Activated CD4-positive, alpha-beta T cell treated with anti-CD3 and anti-CD28 coated beads, Interleukin-2, amount 10 ng/mL, durations not matched to agents 24 days and 14 days (primary cell): Measurements from ENCODE around the gene DCN. TPM values are rescaled to one million over a fixed set of nuclear protein-coding genes. Genes with fewer than 3 reads are reported as not detected.

Experiments
- DNase-seq: peaks from one replicate; pipeline ENCODE4 v3.0.0; 2022
- H3K27ac Mint-ChIP-seq: one replicate; pipeline ENCODE4 v1.8.0; 2022; ENCODE audit warnings: mild to moderate bottlenecking, mixed read lengths
- H3K27me3 Mint-ChIP-seq: one replicate; pipeline ENCODE4 v1.8.0; 2022; ENCODE audit warnings: mixed read lengths
- H3K36me3 Mint-ChIP-seq: one replicate; pipeline ENCODE4 v1.8.0; 2022; ENCODE audit warnings: low read depth, mild to moderate bottlenecking, mixed read lengths
- H3K4me1 Mint-ChIP-seq: one replicate; pipeline ENCODE4 v1.8.0; 2021; ENCODE audit warnings: mixed read lengths
- H3K4me3 Mint-ChIP-seq: one replicate; pipeline ENCODE4 v1.8.0; 2022; ENCODE audit warnings: mild to moderate bottlenecking, moderate library complexity, mixed read lengths
- H3K9me3 Mint-ChIP-seq: one replicate; pipeline ENCODE4 v1.8.0; 2021; ENCODE audit warnings: mixed read lengths
- intact Hi-C: fragments of 100-400 bp; cut with micrococcal nuclease; formaldehyde crosslinking; loops from one replicate; pipeline ENCODE4 v1.15.1; 2023
- total RNA-seq: library from RNA; stranded (reverse); gene quantifications from 2 replicates; pipeline ENCODE4 v1.2.3, GENCODE V29; 2022

The DCN gene
- total RNA-seq, 1 donor from 2014 or later = not detected

- DNase-seq = no peak
- peaks cover 9% of the 10 kb centered on the region for H3K9me3 Mint-ChIP-seq
- H3K27ac Mint-ChIP-seq = no peak overlapping the region
- H3K27me3 Mint-ChIP-seq = peaks cover 2% of the 10 kb centered on the region
- no peaks in the 10 kb centered on the region for H3K36me3 Mint-ChIP-seq
- H3K4me3 Mint-ChIP-seq = no peak overlapping the region
- no peaks in the 10 kb centered on the region for H3K4me1 Mint-ChIP-seq
- intact Hi-C loops = no loop called here
Measured at GRCh38 chr12:91094957-91095356, 87.7 kb downstream of the DCN start.

- H3K27me3 Mint-ChIP-seq = peaks cover 2% of the 10 kb centered on the region
- DNase-seq = no peak
- no peaks in the 10 kb centered on the region for H3K36me3 Mint-ChIP-seq
- H3K27ac Mint-ChIP-seq = no peak overlapping the region
- H3K9me3 Mint-ChIP-seq = peaks cover 11% of the 10 kb centered on the region
- intact Hi-C loops = no loop called here
- no peaks in the 10 kb centered on the region for H3K4me1 Mint-ChIP-seq
- H3K4me3 Mint-ChIP-seq = no peak overlapping the region
Measured at GRCh38 chr12:91094032-91094662, 88.5 kb downstream of the DCN start.

DNA sequence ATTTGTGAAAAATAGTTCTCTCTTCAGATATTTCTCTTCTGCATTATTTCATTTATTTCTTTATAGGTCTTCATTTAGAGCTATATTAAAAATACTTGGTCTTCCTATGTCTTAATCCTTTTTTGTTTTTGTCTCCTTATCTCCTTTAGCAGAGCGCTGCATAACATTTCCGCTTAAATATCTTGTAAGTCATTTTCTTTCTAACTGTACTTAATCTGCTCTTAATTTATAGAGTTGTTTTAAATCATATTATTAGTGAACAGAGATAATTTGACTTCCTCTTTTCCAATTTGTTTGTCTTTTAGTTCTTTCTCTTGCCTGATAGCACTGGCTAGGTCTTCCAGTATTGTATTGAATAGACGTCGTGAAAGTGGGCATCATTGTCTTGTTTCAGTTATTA, 89.3 kb downstream of the DCN start:
- Mint-ChIP-seq H3K4me1 (no peaks in the 10 kb centered on the region), H3K9me3 (peaks cover 11% of the 10 kb centered on the region), H3K27ac (no peak overlapping the region), H3K4me3 (no peak overlapping the region), H3K36me3 (no peaks in the 10 kb centered on the region), H3K27me3 (peaks cover under 1% of the 10 kb centered on the region)
- intact Hi-C loops = no loop called here
- DNase-seq = no peak

DNA sequence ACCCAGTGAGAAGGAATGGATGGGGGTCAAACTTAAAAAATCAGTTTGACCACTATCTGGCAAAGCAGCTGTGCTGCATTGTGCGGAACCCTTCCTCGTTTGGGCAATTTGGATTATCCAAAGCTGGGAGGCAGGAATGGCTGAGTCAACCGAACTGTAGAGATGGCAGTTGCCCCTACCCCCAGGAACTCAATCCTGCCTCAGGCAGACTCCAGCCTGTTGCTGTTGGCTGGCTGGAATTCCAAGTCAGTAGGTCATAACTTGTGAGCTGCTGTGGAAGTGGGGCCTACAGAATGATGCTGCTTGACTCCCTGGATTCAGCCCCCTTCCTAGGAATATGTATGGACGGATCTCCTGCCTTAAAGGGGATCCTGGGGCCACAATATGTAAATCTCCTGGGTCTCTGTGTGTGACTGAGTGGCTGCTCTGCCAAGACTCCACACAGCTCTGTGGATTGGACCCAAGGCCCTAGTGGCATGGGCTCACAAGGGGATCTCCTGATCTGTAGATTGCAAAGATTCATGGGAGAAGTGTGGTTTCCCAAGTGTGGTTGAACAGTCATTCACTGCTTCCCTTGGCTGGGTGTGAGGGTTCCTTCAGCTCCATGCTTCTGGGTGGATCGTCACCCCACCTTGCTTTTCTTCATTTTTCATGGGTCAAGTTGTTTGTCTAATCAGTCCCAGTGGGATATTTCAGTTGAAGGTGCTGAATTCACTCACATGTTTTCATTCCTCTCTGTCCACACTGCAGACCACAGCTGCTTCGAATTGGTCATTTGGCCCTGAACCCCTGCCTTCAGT, 90.5 kb downstream of the DCN start:
- no peaks in the 10 kb centered on the region for H3K27me3 Mint-ChIP-seq
- H3K9me3 Mint-ChIP-seq = peaks cover 15% of the 10 kb centered on the region
- DNase-seq = no peak
- no peaks in the 10 kb centered on the region for H3K4me1 Mint-ChIP-seq
- no peaks in the 10 kb centered on the region for H3K36me3 Mint-ChIP-seq
- H3K27ac Mint-ChIP-seq = no peak overlapping the region
- H3K4me3 Mint-ChIP-seq = no peak overlapping the region
- intact Hi-C loops = no loop called here

Other genes with a start within 250 kb of the DCN start
- not detected in 2 replicates for gene CCER1, start 227.6 kb downstream of the DCN start, total RNA-seq
- not detected in 2 replicates for gene EPYC, start 177.8 kb downstream of the DCN start, total RNA-seq
- not detected in 2 replicates for gene KERA, start 124.8 kb downstream of the DCN start, total RNA-seq
- not detected in 2 replicates for gene LUM, start 71.3 kb downstream of the DCN start, total RNA-seq